DND-41 (cell line): Measurements from ENCODE around the gene DENND2A.

Source experiments
- CTCF ChIP-seq: IDR thresholded peaks from 2 replicates; pipeline ENCODE4 v1.5.1; 2012; ENCODE audit warnings: borderline replicate concordance, low read length, moderate library complexity, mild to moderate bottlenecking; ENCODE audit not compliant: poor library complexity, severe bottlenecking; ENCODE audit errors: extremely low read depth
- EZH2 ChIP-seq: IDR thresholded peaks from 3 replicates; pipeline ENCODE4 v1.6.1; 2012; ENCODE audit warnings: borderline replicate concordance, low read depth, mild to moderate bottlenecking, moderate library complexity, low read length, inconsistent platforms; ENCODE audit not compliant: severe bottlenecking

- TF ChIP-seq EZH2 (no peak), CTCF (no peak)
These were observed 63.0 kb downstream of the DENND2A start for GRCh38 chr7:140577651-140578050.
